ENCODE results near the gene PIK3C2B.
A peak's percentile ranks its signal among the peaks of the same experiment; 100 is the strongest.
"Not testable (repeated sequence)": the region's sequence is repeated elsewhere in the genome, so short reads cannot be mapped to it uniquely, and the experiment has no call there.

Gene PIK3C2B

DNA sequence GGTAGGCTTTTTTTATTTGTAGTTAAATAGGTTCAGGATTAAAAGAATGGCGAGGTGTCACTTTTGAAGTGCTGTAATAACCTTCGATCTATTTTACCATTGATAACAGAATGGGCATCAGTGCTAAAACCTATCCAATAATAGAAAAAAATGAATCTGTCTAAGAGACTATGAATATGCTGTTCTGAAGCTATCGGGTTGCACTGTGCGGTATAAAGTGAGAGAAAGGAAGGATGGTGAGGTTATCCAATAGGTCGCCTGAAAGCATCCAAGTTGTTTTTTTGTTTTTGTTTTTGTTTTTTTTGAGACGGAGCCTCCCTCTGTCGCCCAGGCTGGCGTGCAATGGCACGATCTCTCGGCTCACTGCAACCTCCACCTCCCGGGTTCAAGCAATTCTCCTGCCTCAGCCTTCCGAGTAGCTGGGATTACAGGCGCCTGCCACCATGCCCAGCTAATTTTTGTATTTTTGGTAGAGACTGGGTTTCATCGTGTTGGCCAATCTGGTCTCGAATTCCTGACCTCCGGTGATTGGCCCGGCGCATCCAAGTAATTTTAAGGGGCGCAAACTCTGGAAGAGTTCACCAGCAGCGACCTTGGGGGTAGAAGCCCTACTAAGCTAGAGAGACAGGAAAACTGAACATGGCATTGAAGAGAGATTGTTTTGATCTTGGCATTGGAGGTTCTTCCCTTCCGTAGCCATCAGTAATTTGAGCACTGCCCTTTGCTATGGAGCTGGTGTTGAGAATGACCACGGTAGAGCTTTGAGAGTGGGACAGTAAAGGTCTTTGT lies 12.9 kb upstream of the PIK3C2B start:
- DNase-seq, result no peak

DNA sequence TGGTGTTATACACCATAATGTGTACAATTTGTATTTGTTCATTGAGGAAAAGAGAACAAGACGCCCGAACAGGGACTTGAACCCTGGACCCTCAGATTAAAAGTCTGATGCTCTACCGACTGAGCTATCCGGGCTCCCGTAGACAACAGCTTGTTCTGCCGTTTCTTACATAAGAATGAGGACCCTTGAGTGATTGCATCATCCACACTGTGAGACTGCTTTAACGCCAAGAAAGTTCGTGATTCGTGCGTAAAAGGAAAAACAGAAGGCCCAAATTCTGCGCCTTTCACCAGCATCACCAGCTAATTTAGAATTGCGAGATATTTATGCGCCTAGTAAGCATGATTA lies 12.3 kb upstream of the PIK3C2B start:
- DNase-seq, result peak; percentile 81

DNA sequence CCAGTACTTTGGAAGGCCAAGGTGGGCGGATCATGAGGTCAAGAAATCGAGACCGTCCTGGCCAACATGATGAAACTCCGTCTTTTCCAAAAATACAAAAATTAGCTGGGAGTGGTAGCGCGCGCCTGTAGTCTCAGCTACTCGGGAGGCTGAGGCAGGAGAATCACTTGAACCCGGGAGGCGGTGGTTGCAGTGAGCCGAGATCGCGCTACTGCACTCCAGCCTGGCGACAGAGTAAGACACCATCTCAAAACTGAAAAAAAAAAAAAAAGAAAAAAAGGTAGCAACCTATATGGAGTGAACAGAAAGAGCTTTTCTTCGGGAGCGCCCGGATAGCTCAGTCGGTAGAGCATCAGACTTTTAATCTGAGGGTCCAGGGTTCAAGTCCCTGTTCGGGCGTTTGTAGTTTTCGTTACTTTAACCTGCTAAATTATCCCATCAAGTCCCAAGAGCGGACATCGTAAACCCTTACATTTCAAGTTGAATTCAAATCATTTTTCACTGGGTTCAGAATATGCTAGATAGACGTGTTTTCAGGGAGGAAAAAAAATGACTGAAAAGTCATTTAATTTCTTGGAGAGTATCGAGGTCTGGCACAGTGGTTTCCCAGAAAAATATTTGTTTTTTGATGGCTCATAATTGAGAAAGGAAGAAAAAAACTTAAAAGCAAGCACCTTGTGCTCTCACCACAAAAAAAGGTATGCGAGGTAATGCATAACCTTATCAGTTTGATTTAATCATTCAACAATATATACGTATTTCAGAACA lies 11.8 kb upstream of the PIK3C2B start:
- DNase-seq, result peak; percentile 63

DNA sequence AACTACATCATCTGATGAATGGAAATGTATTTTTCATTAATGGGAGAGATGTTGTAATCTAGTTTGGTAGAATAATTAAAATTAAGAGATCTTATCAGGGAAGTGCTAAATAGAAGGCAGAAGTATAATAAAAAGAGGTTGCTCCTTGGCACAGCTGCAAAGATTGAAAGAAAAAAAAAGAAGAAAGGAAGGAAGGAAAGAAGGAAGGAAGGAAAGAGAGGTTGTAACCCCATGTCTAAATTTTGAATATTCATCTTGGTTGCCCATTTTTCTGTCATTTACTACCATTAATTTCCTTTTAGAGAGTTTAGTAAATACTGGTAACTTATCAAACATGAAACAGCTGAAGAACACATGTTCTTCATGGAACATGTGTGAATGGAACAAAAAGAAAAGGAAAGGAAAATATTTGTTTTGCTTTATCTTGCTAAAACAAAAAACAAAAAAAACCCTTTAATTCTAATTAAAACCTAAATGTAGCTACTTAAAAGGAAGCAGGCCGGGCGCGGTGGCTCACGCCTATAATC lies 11.1 kb upstream of the PIK3C2B start:
- DNase-seq, result no peak

DNA sequence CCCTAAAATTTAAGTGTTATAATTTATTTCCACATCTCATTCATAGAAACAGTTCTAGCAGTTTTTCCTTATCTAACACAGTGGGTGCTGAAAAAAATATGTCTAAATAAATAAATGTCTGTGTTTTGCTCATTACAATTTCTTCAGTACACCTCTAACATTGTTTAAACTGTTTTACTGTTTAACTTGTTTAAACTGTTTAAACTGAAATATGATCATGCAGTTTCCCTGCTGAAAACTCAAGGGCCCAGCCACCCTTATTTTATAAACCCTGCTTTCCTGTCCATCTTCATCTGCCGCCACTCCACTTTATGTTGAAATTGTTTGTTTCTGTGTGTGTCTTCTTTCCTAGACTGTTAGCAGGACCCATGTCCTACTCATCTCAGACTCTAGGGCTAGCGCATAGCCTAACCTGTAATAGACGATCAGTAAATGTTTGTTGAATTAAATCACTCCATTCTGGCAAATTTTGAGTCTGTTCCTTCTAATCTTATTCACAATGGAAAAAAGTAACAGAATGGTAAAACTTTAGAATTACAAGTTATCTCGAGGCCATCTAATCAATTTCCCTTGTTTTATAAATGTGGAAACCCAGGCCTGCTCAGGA lies 9.4 kb upstream of the PIK3C2B start:
- no peak for DNase-seq

DNA sequence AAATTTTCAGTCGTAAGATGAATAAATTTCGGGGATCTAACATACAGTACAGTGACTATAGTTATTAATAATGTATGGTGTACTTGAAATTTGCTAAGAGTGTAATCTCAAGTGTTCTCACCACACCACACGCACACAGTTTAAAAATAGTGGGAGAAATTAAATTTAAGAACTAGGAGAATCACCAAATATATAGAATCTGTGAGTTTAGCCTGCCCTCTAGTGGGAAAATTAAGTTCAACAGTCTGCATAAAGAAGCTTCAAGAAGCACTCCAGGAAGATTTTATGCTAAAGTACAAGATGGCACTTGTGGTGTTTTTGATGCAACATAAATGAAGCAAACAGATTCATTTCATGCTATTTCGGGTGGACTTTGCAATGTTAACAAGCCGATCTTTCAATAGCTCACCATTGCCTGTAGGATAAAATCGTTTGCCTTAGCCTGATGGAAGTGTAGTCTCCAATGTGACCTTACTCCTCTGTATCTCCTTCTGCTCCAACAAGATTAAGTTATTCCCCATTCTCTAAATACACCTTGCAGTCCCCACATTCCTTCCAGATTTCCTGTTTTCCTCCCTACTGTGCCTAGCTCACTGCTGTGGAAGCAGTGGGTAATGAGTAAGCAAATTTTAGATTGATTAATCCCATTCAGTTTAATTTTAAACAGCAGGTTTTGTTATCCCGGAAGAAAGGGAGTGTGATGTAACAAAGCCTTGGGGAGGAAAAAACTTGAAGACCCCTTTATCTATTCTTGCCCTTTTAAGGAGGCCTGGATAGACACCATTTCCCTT lies 8.7 kb upstream of the PIK3C2B start:
- no peak for DNase-seq

DNA sequence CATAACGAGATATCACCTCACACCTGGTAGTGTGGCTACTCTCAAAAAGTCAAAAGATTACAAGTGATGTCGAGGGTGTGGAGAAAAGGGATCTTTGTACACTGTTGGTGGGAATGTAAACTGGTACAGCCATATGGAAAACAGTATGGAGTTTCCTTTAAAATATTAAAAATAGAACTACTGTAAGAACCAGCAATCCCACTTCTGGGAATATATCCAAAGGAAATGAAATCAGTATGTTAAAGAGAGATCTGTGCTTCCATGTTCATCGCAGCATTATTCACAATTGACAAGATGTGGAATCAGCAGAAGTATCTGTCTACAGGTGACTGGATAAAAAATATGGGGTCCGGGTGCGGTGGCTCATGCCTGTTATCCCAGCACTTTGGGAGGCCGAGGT lies 7.6 kb upstream of the PIK3C2B start:
- no peak for DNase-seq

DNA sequence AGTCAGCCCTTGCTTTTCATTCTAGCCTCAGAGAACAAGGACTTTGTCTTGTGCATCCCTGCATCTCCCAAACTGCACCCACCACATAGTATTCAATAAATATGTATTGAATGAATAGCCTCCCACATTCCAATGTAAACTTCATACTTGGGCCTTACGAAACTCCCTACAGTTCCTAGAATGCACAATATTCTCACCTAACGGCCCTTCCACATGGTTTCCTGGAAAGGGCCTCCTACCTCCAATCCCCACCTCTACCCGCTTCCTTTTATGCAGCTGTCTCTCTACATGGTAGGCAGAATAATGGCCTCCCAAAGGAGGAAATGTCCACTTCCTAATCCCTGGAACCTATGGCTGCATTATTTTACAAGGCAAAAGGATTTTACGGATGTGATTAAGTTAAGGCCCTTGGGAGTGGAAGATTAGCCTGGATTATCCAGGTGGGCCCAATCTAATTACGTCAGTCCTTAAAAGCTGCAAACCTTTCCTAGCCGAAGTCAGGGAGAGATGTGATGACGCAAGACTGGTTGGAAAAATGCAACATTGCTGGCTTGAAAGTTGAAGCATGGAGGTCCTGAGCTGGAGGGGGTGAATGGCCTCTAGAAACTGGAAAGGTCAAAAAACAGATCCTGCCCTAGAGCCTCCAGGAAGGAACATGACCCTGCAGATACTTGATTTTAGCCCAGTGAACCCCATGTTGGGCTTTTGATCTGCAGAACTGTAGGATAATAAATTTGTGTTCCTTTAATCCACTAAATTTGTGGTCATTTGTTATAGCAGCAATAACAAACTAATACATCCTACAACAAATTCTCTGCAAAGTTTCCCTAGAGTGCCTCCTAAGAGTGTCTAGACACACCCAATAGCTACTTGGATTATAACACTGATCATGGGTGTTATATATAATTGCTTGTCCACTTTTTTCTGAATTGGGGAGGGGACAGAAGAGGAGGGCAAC lies 5.2 kb upstream of the PIK3C2B start:
- DNase-seq, result no peak

DNA sequence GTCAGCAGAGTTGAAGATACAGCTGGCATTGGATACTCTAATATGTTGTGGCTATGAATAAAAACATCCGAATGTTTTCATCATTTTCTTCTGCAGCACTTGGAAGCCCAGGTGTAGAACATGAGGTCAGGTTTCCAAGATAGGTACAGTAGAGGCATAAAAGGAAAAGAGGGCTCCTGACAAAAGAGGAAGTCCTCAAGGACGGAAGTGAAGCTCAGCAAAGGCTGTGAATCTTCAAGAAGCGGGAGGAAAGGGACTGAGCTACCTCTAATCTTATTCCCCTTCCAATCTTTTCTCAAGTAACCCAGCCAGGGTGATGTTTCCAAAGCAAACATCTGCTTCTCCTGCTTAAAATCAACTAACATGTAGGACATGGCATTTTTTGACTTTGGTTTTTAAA lies 4.4 kb upstream of the PIK3C2B start:
- DNase-seq, result no peak

DNA sequence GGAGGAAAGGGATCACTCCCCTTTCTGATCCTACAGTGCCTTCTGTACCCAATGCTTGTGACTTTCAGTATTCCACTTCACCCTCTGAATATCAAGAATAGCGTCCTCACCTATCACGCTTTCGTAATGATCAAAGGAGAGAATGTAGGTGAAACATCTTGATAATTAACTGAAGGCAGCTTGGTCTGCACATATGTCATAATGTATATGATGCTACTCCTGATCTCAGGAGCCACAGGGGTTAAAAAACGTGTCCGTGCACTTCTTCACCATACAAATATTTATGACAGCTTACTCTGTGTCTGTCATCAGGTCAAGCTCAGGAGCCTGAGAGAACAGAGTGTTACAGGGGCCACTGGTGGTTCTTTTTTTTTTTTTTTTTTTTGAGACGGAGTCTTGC lies 1.2 kb upstream of the PIK3C2B start:
- no peak for DNase-seq

DNA sequence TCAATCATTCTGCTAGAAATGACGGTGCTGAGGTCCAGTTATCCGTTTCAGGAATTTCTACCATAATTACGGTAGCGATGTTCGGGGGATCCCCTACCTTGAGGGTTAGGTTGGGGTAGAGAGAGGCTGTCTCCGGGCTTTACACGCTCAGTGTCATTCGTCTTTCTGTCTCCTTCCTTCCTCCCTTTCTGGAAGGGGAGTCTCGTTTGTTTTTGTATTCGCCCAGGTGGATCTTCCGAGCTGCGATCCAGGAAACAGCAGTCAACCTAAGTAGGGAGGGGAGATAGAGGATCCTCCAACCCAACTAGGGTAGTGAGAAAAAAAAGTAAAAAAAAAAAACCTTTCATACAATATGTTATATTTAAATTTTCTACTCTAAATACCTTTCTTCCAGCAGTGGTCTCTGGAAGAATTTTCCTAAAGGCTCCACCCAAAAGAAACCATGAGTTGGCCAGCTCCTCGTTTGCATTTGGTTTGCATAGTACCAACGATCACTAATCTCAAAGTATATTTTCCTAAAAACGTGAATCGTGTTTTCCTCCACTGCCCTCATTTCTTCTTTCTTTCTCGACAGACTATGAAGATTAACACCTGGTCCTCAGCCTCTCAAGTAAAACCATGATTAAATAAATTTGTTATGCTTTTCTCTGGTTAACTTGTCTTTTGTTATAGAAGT lies 611 bp upstream of the PIK3C2B start:
- DNase-seq, result no peak

DNA sequence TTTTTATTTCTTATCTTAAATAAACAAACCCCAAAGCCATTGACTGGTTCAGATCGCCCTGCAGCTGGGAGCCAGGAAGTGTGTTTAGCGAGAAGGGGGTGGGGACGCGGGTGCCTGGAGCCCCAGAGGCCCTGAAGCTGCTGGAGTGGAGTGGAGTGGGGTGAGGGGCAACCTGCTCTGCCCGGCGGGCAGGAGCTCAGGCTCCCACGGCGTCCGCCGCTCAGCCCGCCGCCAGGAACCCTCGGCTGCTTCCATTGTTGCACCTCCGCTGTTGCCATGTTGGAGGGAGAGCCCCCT lies 673 bp downstream of the PIK3C2B start:
- peak; percentile 36 for DNase-seq

DNA sequence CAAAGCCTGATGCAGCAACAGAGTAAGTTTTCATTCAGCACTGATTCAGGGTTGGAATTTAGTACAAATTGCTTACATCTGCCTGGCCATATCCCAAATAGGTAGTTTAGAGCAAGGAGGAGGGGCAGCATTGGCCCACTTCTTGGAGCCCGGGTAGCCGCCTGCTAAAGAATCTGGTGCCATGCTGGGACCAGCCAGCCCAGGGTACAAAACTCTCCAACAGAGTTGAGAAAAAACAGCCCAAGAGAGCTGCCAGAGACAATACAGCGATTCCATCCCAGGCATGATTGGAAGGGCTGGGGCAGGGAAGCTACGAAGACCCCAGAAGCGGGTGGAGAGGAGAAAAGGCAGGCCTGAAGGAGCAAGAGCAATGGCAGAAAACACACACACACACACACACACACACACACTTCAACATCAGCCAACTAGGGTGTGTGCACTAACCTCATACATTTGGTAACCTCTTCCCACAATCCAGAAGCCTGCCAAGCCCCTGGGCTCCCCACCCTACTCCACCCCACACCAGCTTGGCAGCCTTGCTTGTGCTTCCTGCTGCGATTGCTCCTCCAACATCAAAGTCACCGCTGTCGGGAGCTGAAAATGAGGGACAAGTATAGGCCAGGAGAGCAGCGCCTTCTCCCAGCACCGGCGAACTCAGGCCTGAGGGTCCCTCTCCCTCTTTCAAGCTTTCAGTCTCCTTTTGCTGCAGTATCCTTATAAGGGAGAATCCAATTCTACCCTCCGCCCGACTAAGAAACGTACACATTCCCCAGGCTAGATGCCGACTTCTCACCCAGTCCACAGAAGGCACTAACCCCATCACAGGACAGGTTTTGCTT lies 1.2 kb downstream of the PIK3C2B start:
- no peak for DNase-seq

DNA sequence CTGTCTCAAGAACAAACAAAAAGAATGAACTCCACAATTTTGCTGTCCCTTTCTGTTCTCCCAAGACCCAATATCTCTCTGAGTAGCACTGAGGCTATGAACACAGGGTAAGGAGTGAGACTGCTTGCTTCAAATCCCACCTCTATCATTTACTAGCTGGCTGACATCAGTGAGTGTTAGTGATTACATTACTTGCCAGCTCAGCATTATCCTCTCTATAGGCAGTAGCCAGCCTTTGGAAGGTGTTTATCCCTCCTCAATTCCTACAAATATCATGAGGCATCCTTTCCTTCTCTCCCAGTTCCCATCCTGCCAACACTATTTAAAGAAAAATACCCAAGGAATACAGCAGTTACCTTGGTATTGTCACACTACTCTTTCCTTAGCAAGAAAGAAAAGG lies 3.0 kb downstream of the PIK3C2B start:
- DNase-seq, result no peak

DNA sequence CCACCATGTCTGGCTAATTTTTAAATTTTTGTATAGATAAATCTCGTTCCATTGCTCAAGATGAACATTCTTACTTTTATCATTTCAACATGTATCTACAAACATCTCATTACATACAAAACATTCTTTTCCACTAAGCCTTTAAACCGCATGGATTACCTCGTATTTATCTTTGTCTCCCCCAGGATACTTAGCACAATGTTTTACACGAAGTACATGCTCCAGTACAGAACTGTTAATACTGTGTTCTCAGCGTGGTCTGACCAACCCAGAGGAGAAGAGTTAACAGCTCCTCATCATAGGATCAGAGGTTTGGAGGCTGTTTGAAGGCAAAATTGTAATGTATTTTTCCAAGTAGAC lies 7.4 kb downstream of the PIK3C2B start:
- no peak for DNase-seq

DNA sequence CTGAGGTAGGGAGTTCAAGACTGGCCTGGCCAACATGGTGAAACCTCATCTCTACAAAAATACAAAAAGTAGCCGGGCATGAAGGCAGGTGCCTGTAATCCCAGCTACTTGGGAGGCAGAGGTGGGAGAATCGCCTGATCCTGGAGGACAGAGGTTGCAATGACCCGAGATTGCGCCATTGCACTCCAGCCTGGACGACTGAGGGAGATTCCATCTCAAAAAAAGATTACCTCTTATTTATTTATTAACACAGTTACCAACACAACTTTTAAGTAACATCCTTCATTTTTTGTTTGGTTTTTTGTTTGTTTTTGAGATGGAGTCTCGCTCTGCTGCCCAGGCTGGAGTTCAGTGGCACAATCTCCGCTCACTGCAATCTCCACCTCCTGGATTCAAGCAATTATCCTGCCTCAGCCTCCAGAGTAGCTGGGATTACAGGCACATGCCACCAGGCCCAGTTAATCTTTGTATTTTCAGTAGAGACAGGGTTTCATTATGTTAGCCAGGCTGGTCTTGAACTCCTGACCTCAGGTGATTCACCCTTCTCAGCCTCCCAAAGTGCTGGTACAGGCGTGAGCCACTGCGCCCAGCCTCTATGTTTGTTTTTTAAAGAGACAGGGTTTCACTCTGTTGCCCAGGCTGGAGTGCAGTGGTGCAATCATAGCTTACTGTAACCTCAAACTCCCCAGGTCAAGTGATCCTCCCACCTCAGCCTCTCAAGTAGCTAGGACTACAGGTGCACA lies 7.9 kb downstream of the PIK3C2B start:
- not testable (repeated sequence) for DNase-seq

DNA sequence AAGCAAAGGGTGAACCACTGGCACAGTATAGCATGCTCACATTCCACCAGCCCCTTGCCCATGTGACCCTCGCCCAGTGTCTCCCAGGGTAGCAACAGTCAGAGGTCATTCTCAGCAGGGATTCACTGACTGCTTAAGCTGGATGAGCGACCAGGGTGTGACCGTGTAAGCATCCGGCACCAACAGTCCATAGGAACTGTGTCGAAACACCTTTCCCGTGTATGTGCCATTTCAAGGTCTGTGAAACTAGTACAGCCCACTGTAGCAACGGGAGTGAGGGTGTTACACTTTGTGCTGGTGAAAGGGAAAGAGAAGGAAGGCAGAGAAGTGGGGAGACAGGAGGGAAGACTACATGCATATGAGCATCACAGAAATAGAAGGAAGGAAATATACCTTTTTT lies 10.8 kb downstream of the PIK3C2B start:
- DNase-seq, result no peak

DNA sequence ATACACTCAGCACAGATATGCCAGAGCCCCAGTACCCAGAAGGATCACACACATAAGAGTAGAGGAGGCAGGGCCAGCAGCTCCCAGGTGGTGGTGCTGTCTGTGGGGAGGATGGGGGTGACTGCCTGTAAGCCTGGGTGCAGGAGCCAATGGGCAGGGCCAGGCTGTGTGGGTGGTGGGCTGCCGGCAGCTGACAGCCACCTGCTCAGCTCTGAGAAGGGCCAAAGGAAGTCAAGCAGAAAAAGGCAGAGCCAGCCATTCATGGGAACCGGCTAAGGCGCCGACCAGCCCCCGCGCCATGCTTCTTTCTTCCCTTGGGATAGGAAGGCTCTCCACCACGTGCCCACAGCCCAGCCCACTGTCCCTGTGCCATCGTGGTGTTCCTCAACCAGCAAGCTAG lies 14.1 kb downstream of the PIK3C2B start:
- DNase-seq, result no peak

DNA sequence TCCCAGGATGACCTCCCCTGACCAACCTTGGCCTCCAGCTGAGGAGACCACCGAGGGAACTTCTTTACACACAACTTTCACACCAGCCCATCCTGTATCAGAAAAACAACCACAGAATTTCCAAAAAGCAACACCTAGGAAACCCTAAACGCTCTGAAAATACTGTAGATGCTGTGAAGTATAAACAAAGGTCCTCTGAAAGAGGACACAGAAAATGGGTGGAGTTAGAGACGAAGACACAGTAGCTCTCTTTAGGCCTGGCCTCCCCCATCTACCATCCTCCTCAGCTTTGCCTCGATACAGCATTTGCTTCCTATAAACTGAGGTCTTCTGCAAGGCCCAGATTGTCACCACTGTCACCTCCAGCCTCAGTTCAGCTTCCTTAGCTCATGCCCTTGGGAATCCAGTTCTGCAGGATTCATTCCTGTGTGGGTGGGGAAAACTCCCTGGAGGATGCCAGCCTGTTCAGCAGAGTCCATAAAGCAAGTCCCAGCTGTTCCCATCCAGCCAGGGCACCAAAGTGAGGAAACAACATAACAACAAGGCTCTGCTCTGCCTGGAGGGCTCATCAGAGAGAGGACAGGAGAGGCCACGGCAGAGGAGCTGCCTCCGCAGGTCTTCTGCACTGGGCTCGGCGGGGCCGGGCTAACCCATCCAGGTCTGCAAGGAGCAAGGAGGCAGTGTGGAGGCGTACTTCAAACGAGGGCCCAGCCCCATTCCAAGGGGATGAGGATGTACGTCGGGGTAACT lies 15.0 kb downstream of the PIK3C2B start:
- no peak for DNase-seq

Data from activated CD4-positive, alpha-beta T cell treated with anti-CD3 and anti-CD28 coated beads, Interleukin-2, amount 50 U/mL, for 1 hour (primary cell).